GM13977 (cell line): ENCODE data around the gene S100A6.

ENCODE experiments used
- DNase-seq: peaks from one replicate; pipeline ENCODE4 v3.0.0; 2012; ENCODE audit warnings: low spot score
- CTCF ChIP-seq: IDR thresholded peaks from 2 replicates; pipeline ENCODE4 v1.5.1; 2012; ENCODE audit warnings: mild to moderate bottlenecking, control low read depth; ENCODE audit not compliant: insufficient read depth; ENCODE audit errors: extremely low read depth, missing control alignments
- in situ Hi-C: fragments of 300-500 bp; cut with MboI; formaldehyde crosslinking; loops from one replicate; pipeline ENCODE4 v1.12.0; 2022; ENCODE audit warnings: low sequenced_read_pairs, low pct_unique_long_range_greater_than_20kb, mixed read lengths, inconsistent platforms; ENCODE audit not compliant: unreplicated experiment

The S100A6 gene

GRCh38 chr1:153490272-153491051 is 45.3 kb downstream of the S100A6 start:
- peak; percentile 38 for DNase-seq
- in situ Hi-C loops: no loop called here
- TF ChIP-seq CTCF: no peak

GRCh38 chr1:153488731-153489130 is 47.1 kb downstream of the S100A6 start:
- TF ChIP-seq CTCF: no peak
- DNase-seq: no peak
- in situ Hi-C loops: loop anchor here (10.0 kb wide), 1 partner anchor 124 kb away; no protein-coding TSS in a partner anchor

- no peak for DNase-seq
- in situ Hi-C loops: loop anchor here (10.0 kb wide), 1 partner anchor 123 kb away; no protein-coding TSS in a partner anchor
- no peak for TF ChIP-seq CTCF
Observed at GRCh38 chr1:153487707-153488106, 48.1 kb downstream of the S100A6 start.

GRCh38 chr1:153485863-153486262 is 49.9 kb downstream of the S100A6 start:
- DNase-seq: no peak
- no peak for TF ChIP-seq CTCF
- in situ Hi-C loops: loop anchor here (10.0 kb wide), 1 partner anchor 121 kb away; no protein-coding TSS in a partner anchor
